ENCODE measurements around the gene MPRIP. TPM values are rescaled to one million over a fixed set of nuclear protein-coding genes. Genes with fewer than 3 reads are reported as not detected.

The MPRIP gene
- total RNA-seq, 1 experiment from 2014 or later: 140 TPM

- ChIA-PET CTCF (no interaction called here), POLR2A (no interaction called here)
- Mint-ChIP-seq H3K9me3 (no peaks in the 10 kb centered on the region), H3K36me3 (0 out of 2 replicates have a peak, but pooled peaks cover 3% of the 10 kb centered on the region), H3K27me3 (ENCODE audit: low read depth) (no peaks in the 10 kb centered on the region), H3K4me1 (peaks cover 9% of the 10 kb centered on the region), H3K4me3 (no peak overlapping the region), H3K27ac (peak overlapping the region; percentile 8; the same call in 1 of the 2 replicates)
- DNase-seq (ENCODE audit: low spot score) (peak; percentile 6), ATAC-seq (no peak)
- TF ChIP-seq ZNF138 (CRISPR knock-in tag; conservative IDR thresholded peaks at IDR 0.05) (no peak), SP1 (CRISPR knock-in tag; conservative IDR thresholded peaks at IDR 0.05) (no peak), SOX15 (CRISPR knock-in tag; IDR thresholded peaks at IDR 0.05) (no peak), SMAD4 (CRISPR knock-in tag; IDR thresholded peaks at IDR 0.05) (no peak), ZNF281 (CRISPR knock-in tag; IDR thresholded peaks at IDR 0.05) (no peak), PREB (CRISPR knock-in tag; IDR thresholded peaks at IDR 0.05; ENCODE audit: borderline replicate concordance) (no peak), GABPB1 (CRISPR knock-in tag; IDR thresholded peaks at IDR 0.05) (no peak), IRF2 (CRISPR knock-in tag; IDR thresholded peaks at IDR 0.05; ENCODE audit: borderline replicate concordance, low read depth) (no peak), RELA (CRISPR knock-in tag; IDR thresholded peaks at IDR 0.05; ENCODE audit: borderline replicate concordance) (no peak), ZNF532 (CRISPR knock-in tag; IDR thresholded peaks at IDR 0.05; ENCODE audit: borderline replicate concordance) (no peak), FOXK1 (CRISPR knock-in tag; IDR thresholded peaks at IDR 0.05) (no peak), USF2 (CRISPR knock-in tag; IDR thresholded peaks at IDR 0.05) (no peak), FOXP1 (CRISPR knock-in tag; IDR thresholded peaks at IDR 0.05; ENCODE audit: borderline replicate concordance) (no peak), KAT7 (CRISPR knock-in tag; IDR thresholded peaks at IDR 0.05; ENCODE audit: borderline replicate concordance) (no peak), JAZF1 (CRISPR knock-in tag; IDR thresholded peaks at IDR 0.05) (no peak), TCF7 (CRISPR knock-in tag; IDR thresholded peaks at IDR 0.05; ENCODE audit: low read depth) (no peak)
Observed at GRCh38 chr17:17060001-17060922, 18.0 kb downstream of the MPRIP start.
